Measurements from ENCODE around the gene LUZP1. TPM values are rescaled to one million over a fixed set of nuclear protein-coding genes. Genes with fewer than 3 reads are reported as not detected.

Gene LUZP1
- total and polyA plus RNA-seq, 10 donors, result 1.7 to 51.6 (median 31.6) TPM

GRCh38 chr1:23150125-23150524, 18.5 kb downstream of the LUZP1 start:
- TF ChIP-seq POLR2AphosphoS5 (IDR thresholded peaks at IDR 0.05), result no peak
- no peak for TF ChIP-seq CTCF (IDR thresholded peaks at IDR 0.05 in 8 of 11, conservative IDR thresholded peaks at IDR 0.05 in 3 of 11)
- 81 to 98% (median 92%) methylated on average over 2 of the region's 2 CpGs for WGBS, 5 donors
- H3K36me3 ChIP-seq, result peaks cover 0 to 8% (median 0%) of the 10 kb centered on the region in 6 donors
- no peak for DNase-seq
- no peak overlapping the region for H3K4me3 ChIP-seq
- no peaks in the 10 kb centered on the region for H3K27me3 ChIP-seq (replicated peaks in 1 of 7)
- H3K4me1 ChIP-seq, result peaks cover 5 to 29% (median 20%) of the 10 kb centered on the region in 6 donors
- no peaks in the 10 kb centered on the region for H3K9me3 ChIP-seq
- intact Hi-C loops (cut with DNase I; ENCODE audit: low total_unique reads), result no loop called here
- no peak overlapping the region for H3K27ac ChIP-seq

GRCh38 chr1:23149114-23149513, 19.5 kb downstream of the LUZP1 start:
- Histone ChIP-seq H3K36me3 (peaks cover 0 to 8% (median 0%) of the 10 kb centered on the region in 6 donors), H3K27me3 (replicated peaks in 1 of 7) (no peaks in the 10 kb centered on the region), H3K4me1 (peaks cover 5 to 33% (median 17%) of the 10 kb centered on the region in 6 donors), H3K27ac (no peak overlapping the region), H3K9me3 (no peaks in the 10 kb centered on the region), H3K4me3 (no peak overlapping the region)
- intact Hi-C loops (cut with DNase I; ENCODE audit: low total_unique reads), result no loop called here
- WGBS, 5 donors, result 11 to 56% (median 44%) methylated on average over 1 of the region's 1 CpG
- no peak for TF ChIP-seq POLR2AphosphoS5 (IDR thresholded peaks at IDR 0.05)
- TF ChIP-seq CTCF (IDR thresholded peaks at IDR 0.05 in 8 of 11, conservative IDR thresholded peaks at IDR 0.05 in 3 of 11), result no peak
- no peak for TF ChIP-seq POLR2A (IDR thresholded peaks at IDR 0.05)
- DNase-seq, result no peak

GRCh38 chr1:23148084-23148483, 20.6 kb downstream of the LUZP1 start:
- TF ChIP-seq POLR2A (IDR thresholded peaks at IDR 0.05) (no peak), CTCF (IDR thresholded peaks at IDR 0.05 in 8 of 11, conservative IDR thresholded peaks at IDR 0.05 in 3 of 11) (no peak), POLR2AphosphoS5 (IDR thresholded peaks at IDR 0.05) (no peak)
- Histone ChIP-seq H3K4me1 (peaks cover 5 to 33% (median 19%) of the 10 kb centered on the region in 6 donors), H3K27me3 (replicated peaks in 1 of 7) (no peaks in the 10 kb centered on the region), H3K36me3 (peaks cover 0 to 8% (median 0%) of the 10 kb centered on the region in 6 donors), H3K27ac (peak overlapping the region in 1 of 8 donors; percentile 17), H3K4me3 (no peak overlapping the region), H3K9me3 (no peaks in the 10 kb centered on the region)
- WGBS, 5 donors, result 60 to 72% (median 65%) methylated on average over 4 of the region's 4 CpGs
- DNase-seq, result no peak
- intact Hi-C loops (cut with DNase I; ENCODE audit: low total_unique reads), result no loop called here

GRCh38 chr1:23140940-23141596, 27.6 kb downstream of the LUZP1 start:
- no peaks in the 10 kb centered on the region for H3K9me3 ChIP-seq
- TF ChIP-seq POLR2AphosphoS5 (IDR thresholded peaks at IDR 0.05) (no peak), CTCF (IDR thresholded peaks at IDR 0.05 in 8 of 11, conservative IDR thresholded peaks at IDR 0.05 in 3 of 11) (no peak), POLR2A (IDR thresholded peaks at IDR 0.05) (no peak)
- intact Hi-C loops (cut with DNase I; ENCODE audit: low total_unique reads), result no loop called here
- peaks cover 0 to 21% (median 2%) of the 10 kb centered on the region in 6 donors for H3K4me1 ChIP-seq
- no peaks in the 10 kb centered on the region for H3K27me3 ChIP-seq (replicated peaks in 1 of 7)
- no peak for DNase-seq
- H3K27ac ChIP-seq, result peak overlapping the region in 1 of 8 donors; percentile 29
- H3K36me3 ChIP-seq, result peaks cover 0 to 3% (median 0%) of the 10 kb centered on the region in 6 donors
- 85 to 97% (median 96%) methylated on average over 4 to 6 of the region's 6 CpGs for WGBS, 5 donors
- no peak overlapping the region for H3K4me3 ChIP-seq
